Spleen (tissue), 11 donors: ENCODE results near the gene SLAMF9. TPM values are rescaled to one million over a fixed set of nuclear protein-coding genes. Genes with fewer than 3 reads are reported as not detected.

Experiments
- DNase-seq: peaks from one replicate; pipeline ENCODE4 v3.0.0-alpha.2; 2020
- H3K27ac ChIP-seq, 8 donors: fragments of 200-600 bp; sonication (generic) in 7 of 8; 1 replicate in 4 of 8; 2 replicates in 4 of 8; pipeline versions ENCODE4 v1.5.0 to v1.8.0; 2016 to 2021; ENCODE audit warnings: inconsistent platforms in 4 of 8, mild to moderate bottlenecking in 4 of 8, moderate library complexity in 1 of 8
- H3K27me3 ChIP-seq, 7 donors: fragments of 200-600 bp; sonication (generic) in 6 of 7; replicated peaks in 1 of 7; 1 replicate in 4 of 7; 2 replicates in 3 of 7; pipeline versions ENCODE4 v1.5.0 to v1.8.0; 2016 to 2021; ENCODE audit warnings: inconsistent platforms in 3 of 7, mild to moderate bottlenecking in 1 of 7
- H3K36me3 ChIP-seq, 6 donors: fragments of 200-600 bp; sonication (generic) in 5 of 6; 1 replicate in 4 of 6; 2 replicates in 2 of 6; pipeline versions ENCODE4 v1.5.0 to v1.8.0; 2016 to 2021; ENCODE audit warnings: inconsistent platforms in 2 of 6
- H3K4me1 ChIP-seq, 6 donors: fragments of 200-600 bp; sonication (generic) in 5 of 6; 1 replicate in 3 of 6; 2 replicates in 3 of 6; pipeline versions ENCODE4 v1.5.0 to v1.8.0; 2016 to 2021; ENCODE audit warnings: inconsistent platforms in 3 of 6
- H3K4me3 ChIP-seq, 8 donors: fragments of 200-600 bp; sonication (generic) in 7 of 8; 1 replicate in 4 of 8; 2 replicates in 4 of 8; pipeline versions ENCODE4 v1.5.0 to v1.8.0; 2016 to 2021; ENCODE audit warnings: inconsistent platforms in 4 of 8, mild to moderate bottlenecking in 4 of 8, moderate library complexity in 2 of 8
- H3K9me3 ChIP-seq, 8 donors: fragments of 200-600 bp; sonication (generic) in 7 of 8; 1 replicate in 4 of 8; 2 replicates in 4 of 8; pipeline versions ENCODE4 v1.5.0 to v1.8.0; 2016 to 2021; ENCODE audit warnings: inconsistent platforms in 4 of 8
- CTCF ChIP-seq, 11 experiments: fragments of 200-600 bp in 7 of 11; fragments of 450-650 bp in 4 of 11; sonication (generic) in 4 of 11; IDR thresholded peaks in 8 of 11; conservative IDR thresholded peaks in 3 of 11; 1 replicate in 7 of 11; 2 replicates in 4 of 11; pipeline versions ENCODE4 v1.4.0 to v1.8.0; 2016 to 2021; ENCODE audit warnings: antibody characterized with exemption in 11 of 11, inconsistent platforms in 4 of 11, mild to moderate bottlenecking in 1 of 11
- POLR2A ChIP-seq, 3 donors: fragments of 450-650 bp; IDR thresholded peaks; one replicate each; pipeline ENCODE4 v1.5.1; 2017; ENCODE audit warnings: antibody characterized with exemption in 3 of 3, mild to moderate bottlenecking in 1 of 3
- POLR2AphosphoS5 ChIP-seq, 3 donors: sonication (generic); formaldehyde crosslinking; IDR thresholded peaks; one replicate each; pipeline ENCODE4 v1.5.1; 2017; ENCODE audit warnings: antibody characterized with exemption in 3 of 3
- WGBS, 5 donors: extraction: QIAGEN DNeasy Blood & Tissue Kit in 3 of 5; methylation state at CpG; one replicate each; pipeline versions ENCODE4 v1.1.5 to v1.1.7; 2013 to 2018; 5-methylcytosine and 5-hydroxymethylcytosine counted together
- intact Hi-C: fragments of 100-400 bp; cut with DNase I; formaldehyde crosslinking; loops from one replicate; pipeline ENCODE4 v1.15.0; 2023; ENCODE audit warnings: low total_unique reads
- polyA plus RNA-seq, 3 donors: library from polyadenylated mRNA; stranded (reverse); fragments of 200-250 nt; gene quantifications; one replicate each; pipeline ENCODE4 v1.2.1, GENCODE V29; 2013
- total RNA-seq, 7 donors: library from RNA; depleted of rRNA in 3 of 7; stranded (reverse); fragments of >200 nt in 3 of 7; fragmentation: NEBNext Ultra II Directional in 4 of 7; extraction: Animal tissue kit (Norgen Biotek cat#: 25700) in 4 of 7; gene quantifications; one replicate each; pipeline versions ENCODE4 v1.1.0 to v1.2.1, GENCODE V29; 2016 to 2021
- donor health status: healthy with polysubstance abuse.
- donor health status: DM: no; HTN: no; CAD: no; lungs with moderate emphysema.
- donor health status: DM: no; HTN: no; CAD: no.
- donor health status: Bipolar disorder and iron deficiency.
- donor health status: healthy.
- donor health status: DM: no; HTN: no; CAD: no.
- donor health status: DM: yes; HTN: yes; CAD: no.

SLAMF9 gene
- total and polyA plus RNA-seq, 10 donors, result 0.14 to 1.3 (median 0.46) TPM; not detected in 4

GRCh38 chr1:159994896-159995295 lies 40.9 kb upstream of the SLAMF9 start:
- H3K9me3 ChIP-seq, result no peaks in the 10 kb centered on the region
- TF ChIP-seq POLR2A (IDR thresholded peaks at IDR 0.05) (no peak), CTCF (IDR thresholded peaks at IDR 0.05 in 8 of 11, conservative IDR thresholded peaks at IDR 0.05 in 3 of 11) (no peak), POLR2AphosphoS5 (IDR thresholded peaks at IDR 0.05) (no peak)
- intact Hi-C loops, result no loop called here
- WGBS, 5 donors, result 79 to 87% (median 83%) methylated on average over 2 of the region's 2 CpGs
- peaks cover 0 to 8% (median 0%) of the 10 kb centered on the region in 6 donors for H3K4me1 ChIP-seq
- no peak overlapping the region for H3K27ac ChIP-seq
- DNase-seq, result no peak
- H3K4me3 ChIP-seq, result no peak overlapping the region
- peaks cover 0 to 10% (median 0%) of the 10 kb centered on the region in 7 donors for H3K27me3 ChIP-seq
- no peaks in the 10 kb centered on the region for H3K36me3 ChIP-seq

GRCh38 chr1:159993911-159994310 lies 39.9 kb upstream of the SLAMF9 start:
- no peaks in the 10 kb centered on the region for H3K36me3 ChIP-seq
- H3K4me1 ChIP-seq, result peaks cover 0 to 8% (median 0%) of the 10 kb centered on the region in 6 donors
- no peak for TF ChIP-seq CTCF (IDR thresholded peaks at IDR 0.05 in 8 of 11, conservative IDR thresholded peaks at IDR 0.05 in 3 of 11)
- TF ChIP-seq POLR2AphosphoS5 (IDR thresholded peaks at IDR 0.05), result no peak
- TF ChIP-seq POLR2A (IDR thresholded peaks at IDR 0.05), result no peak
- 80 to 87% (median 83%) methylated on average over 2 of the region's 2 CpGs for WGBS, 5 donors
- intact Hi-C loops, result no loop called here
- H3K27ac ChIP-seq, result no peak overlapping the region
- H3K9me3 ChIP-seq, result no peaks in the 10 kb centered on the region
- DNase-seq, result no peak
- no peak overlapping the region for H3K4me3 ChIP-seq
- peaks cover 0 to 11% (median 0%) of the 10 kb centered on the region in 7 donors for H3K27me3 ChIP-seq

GRCh38 chr1:159992161-159992560 lies 38.1 kb upstream of the SLAMF9 start:
- H3K4me3 ChIP-seq, result no peak overlapping the region
- no peaks in the 10 kb centered on the region for H3K9me3 ChIP-seq
- intact Hi-C loops, result no loop called here
- H3K27ac ChIP-seq, result no peak overlapping the region
- DNase-seq, result no peak
- 74 to 95% (median 90%) methylated on average over 1 of the region's 1 CpG for WGBS, 5 donors
- TF ChIP-seq POLR2A (IDR thresholded peaks at IDR 0.05), result no peak
- no peak for TF ChIP-seq CTCF (IDR thresholded peaks at IDR 0.05 in 8 of 11, conservative IDR thresholded peaks at IDR 0.05 in 3 of 11)
- no peak for TF ChIP-seq POLR2AphosphoS5 (IDR thresholded peaks at IDR 0.05)
- peaks cover 0 to 14% (median 0%) of the 10 kb centered on the region in 7 donors for H3K27me3 ChIP-seq
- peaks cover 0 to 8% (median under 1%) of the 10 kb centered on the region in 6 donors for H3K4me1 ChIP-seq
- no peaks in the 10 kb centered on the region for H3K36me3 ChIP-seq

- Histone ChIP-seq H3K9me3 (no peaks in the 10 kb centered on the region), H3K36me3 (no peaks in the 10 kb centered on the region), H3K4me1 (peaks cover 0 to 8% (median 2%) of the 10 kb centered on the region in 6 donors), H3K4me3 (no peak overlapping the region), H3K27me3 (peaks cover 0 to 12% (median 0%) of the 10 kb centered on the region in 7 donors), H3K27ac (no peak overlapping the region)
- TF ChIP-seq CTCF (IDR thresholded peaks at IDR 0.05 in 8 of 11, conservative IDR thresholded peaks at IDR 0.05 in 3 of 11), result no peak
- DNase-seq, result no peak
- 36 to 55% (median 48%) methylated on average over 4 of the region's 4 CpGs for WGBS, 5 donors
- intact Hi-C loops, result no loop called here
Observed at GRCh38 chr1:159991513-159991912, 37.5 kb upstream of the SLAMF9 start.
